ENCODE measurements around the gene TMEM223. TPM values are rescaled to one million over a fixed set of nuclear protein-coding genes. Genes with fewer than 3 reads are reported as not detected.

TMEM223 gene
- total and polyA plus RNA-seq, 9 of the 15 experiments (the other 6 are each of a cell fraction or from before 2014, with no cell fraction given) = 5.9 to 34.5 (median 19.6) TPM

DNA sequence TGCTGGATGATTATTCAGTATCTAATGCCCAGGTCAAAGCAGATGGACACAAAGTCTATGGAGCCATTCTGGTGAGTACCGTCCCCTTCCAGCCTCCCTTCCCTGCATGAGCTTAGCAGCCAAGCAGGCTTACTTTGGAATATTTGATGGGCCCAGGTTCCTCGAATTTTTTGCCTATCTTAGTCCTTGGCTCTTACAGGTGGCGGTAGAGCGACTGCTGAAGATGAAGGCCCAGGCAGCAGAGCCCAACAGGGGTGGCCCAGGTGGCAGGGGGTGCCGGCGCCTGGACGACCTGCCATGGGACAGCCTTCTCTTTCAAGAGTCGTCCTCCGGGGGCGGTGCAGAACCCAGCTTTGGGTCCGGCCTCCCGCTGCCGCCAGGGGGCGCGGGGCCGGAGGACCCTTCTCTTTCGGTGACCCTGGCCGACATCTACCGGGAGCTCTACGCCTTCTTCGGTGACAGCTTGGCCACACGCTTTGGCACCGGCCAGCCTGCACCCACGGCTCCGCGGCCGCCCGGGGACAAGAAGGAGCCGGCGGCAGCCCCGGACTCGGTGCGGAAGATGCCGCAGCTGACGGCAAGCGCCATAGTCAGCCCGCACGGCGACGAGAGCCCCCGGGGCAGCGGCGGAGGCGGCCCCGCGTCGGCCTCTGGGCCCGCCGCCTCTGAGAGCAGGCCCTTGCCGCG lies 5.3 kb downstream of the TMEM223 start (continued):
- TF ChIP-seq, protein P1, sequence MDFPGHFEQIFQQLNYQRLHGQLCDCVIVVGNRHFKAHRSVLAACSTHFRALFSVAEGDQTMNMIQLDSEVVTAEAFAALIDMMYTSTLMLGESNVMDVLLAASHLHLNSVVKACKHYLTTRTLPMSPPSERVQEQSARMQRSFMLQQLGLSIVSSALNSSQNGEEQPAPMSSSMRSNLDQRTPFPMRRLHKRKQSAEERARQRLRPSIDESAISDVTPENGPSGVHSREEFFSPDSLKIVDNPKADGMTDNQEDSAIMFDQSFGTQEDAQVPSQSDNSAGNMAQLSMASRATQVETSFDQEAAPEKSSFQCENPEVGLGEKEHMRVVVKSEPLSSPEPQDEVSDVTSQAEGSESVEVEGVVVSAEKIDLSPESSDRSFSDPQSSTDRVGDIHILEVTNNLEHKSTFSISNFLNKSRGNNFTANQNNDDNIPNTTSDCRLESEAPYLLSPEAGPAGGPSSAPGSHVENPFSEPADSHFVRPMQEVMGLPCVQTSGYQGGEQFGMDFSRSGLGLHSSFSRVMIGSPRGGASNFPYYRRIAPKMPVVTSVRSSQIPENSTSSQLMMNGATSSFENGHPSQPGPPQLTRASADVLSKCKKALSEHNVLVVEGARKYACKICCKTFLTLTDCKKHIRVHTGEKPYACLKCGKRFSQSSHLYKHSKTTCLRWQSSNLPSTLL (IDR thresholded peaks at IDR 0.05) = no peak
- TF ChIP-seq TBP (optimal IDR thresholded peaks at IDR 0.05; ENCODE audit: low read depth, low read length) (peak; percentile 47), EGR1 (conservative IDR thresholded peaks at IDR 0.05) (peak; percentile 72), XRCC5 (IDR thresholded peaks at IDR 0.05; ENCODE audit: low read depth, low read length) (peak; percentile 94), ZNF3 (CRISPR knock-in tag; IDR thresholded peaks at IDR 0.05) (no peak), ZNF134 (CRISPR knock-in tag; conservative IDR thresholded peaks at IDR 0.05) (no peak), CBX8 (IDR thresholded peaks at IDR 0.05; ENCODE audit: borderline replicate concordance, extremely low read depth, low read depth, low read length, poor library complexity, severe bottlenecking) (no peak), MTF1 (CRISPR knock-in tag; IDR thresholded peaks at IDR 0.05; ENCODE audit: borderline replicate concordance) (no peak), NR1H2 (CRISPR knock-in tag; IDR thresholded peaks at IDR 0.05) (no peak), NR2C1 (IDR thresholded peaks at IDR 0.05) (no peak; the same call in 1 of the 2 replicates), NR2C1 (tag; IDR thresholded peaks at IDR 0.05) (peak; percentile 66), ZNF407 (IDR thresholded peaks at IDR 0.05; ENCODE audit: low read depth) (no peak), SREBF2 (CRISPR knock-in tag; IDR thresholded peaks at IDR 0.05) (no peak), HMGXB4 (CRISPR knock-in tag; IDR thresholded peaks at IDR 0.05) (peak; percentile 93; the same call in 1 of the 2 replicates)
- TF ChIP-seq, protein P2, sequence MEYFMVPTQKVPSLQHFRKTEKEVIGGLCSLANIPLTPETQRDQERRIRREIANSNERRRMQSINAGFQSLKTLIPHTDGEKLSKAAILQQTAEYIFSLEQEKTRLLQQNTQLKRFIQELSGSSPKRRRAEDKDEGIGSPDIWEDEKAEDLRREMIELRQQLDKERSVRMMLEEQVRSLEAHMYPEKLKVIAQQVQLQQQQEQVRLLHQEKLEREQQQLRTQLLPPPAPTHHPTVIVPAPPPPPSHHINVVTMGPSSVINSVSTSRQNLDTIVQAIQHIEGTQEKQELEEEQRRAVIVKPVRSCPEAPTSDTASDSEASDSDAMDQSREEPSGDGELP (CRISPR knock-in tag; IDR thresholded peaks at IDR 0.05; ENCODE audit: borderline replicate concordance) = peak; percentile 59; the same call in 1 of the 2 replicates

Measured in K562 (cell line).